K562 (cell line): ENCODE results near the gene EFCAB9. TPM values are rescaled to one million over a fixed set of nuclear protein-coding genes. Genes with fewer than 3 reads are reported as not detected.
A peak's percentile ranks its signal among the peaks of the same experiment; 100 is the strongest.

Experiments used
- COPS2 ChIP-seq: fragments of 450-650 bp; conservative IDR thresholded peaks from 2 replicates; pipeline ENCODE4 v1.6.1; 2016; ENCODE audit warnings: mild to moderate bottlenecking, moderate library complexity
- GATAD2B ChIP-seq: fragments of 450-650 bp; IDR thresholded peaks from 2 replicates; pipeline ENCODE4 v1.6.1; 2017; ENCODE audit warnings: mild to moderate bottlenecking, borderline replicate concordance
- HDAC1 ChIP-seq, 2 experiments: fragments of 450-650 bp; IDR thresholded peaks; 2 replicates each; pipeline ENCODE4 v1.6.1; 2016 to 2017; ENCODE audit warnings: inconsistent platforms in 1 of 2, mild to moderate bottlenecking in 1 of 2, moderate library complexity in 1 of 2
- MTA1 ChIP-seq: fragments of 450-650 bp; IDR thresholded peaks from 2 replicates; pipeline ENCODE4 v1.6.1; 2017; ENCODE audit warnings: borderline replicate concordance
- MTA3 ChIP-seq: fragments of 450-650 bp; formaldehyde crosslinking; IDR thresholded peaks from 2 replicates; pipeline ENCODE4 v1.6.1; 2017; ENCODE audit warnings: mild to moderate bottlenecking, borderline replicate concordance
- NFE2L1 ChIP-seq: fragments of 450-650 bp; IDR thresholded peaks from 2 replicates; pipeline ENCODE4 v1.6.1; 2016; ENCODE audit warnings: missing genetic modification characterization, low read depth, mild to moderate bottlenecking, missing compliant biosample characterization, moderate library complexity, borderline replicate concordance
- SMAD4 ChIP-seq: fragments of 250-450 bp; sonication (Bioruptor Pico); conservative IDR thresholded peaks from 2 replicates; pipeline ENCODE4 v1.8.0; 2021; ENCODE audit warnings: inconsistent platforms, mild to moderate bottlenecking, moderate library complexity
- SP1 ChIP-seq: sonication (generic); formaldehyde crosslinking; IDR thresholded peaks from 2 replicates; pipeline ENCODE4 v1.8.1; 2022; ENCODE audit warnings: mild to moderate bottlenecking, missing genetic modification reagents
- TCF3 ChIP-seq: sonication (generic); formaldehyde crosslinking; IDR thresholded peaks from 2 replicates; pipeline ENCODE4 v1.4.0; 2020; ENCODE audit warnings: mild to moderate bottlenecking, missing genetic modification reagents
- TEAD1 ChIP-seq, 2 experiments: fragments of 450-650 bp in 1 of 2; sonication (generic) in 1 of 2; formaldehyde crosslinking; IDR thresholded peaks; 2 replicates each; pipeline versions ENCODE4 v1.4.0 to v1.8.0; 2020 to 2022; ENCODE audit warnings: mild to moderate bottlenecking in 2 of 2, missing genetic modification reagents in 1 of 2
- ZNF436 ChIP-seq: fragments of 250-450, 450-650 bp; sonication (Bioruptor Pico); formaldehyde crosslinking; IDR thresholded peaks from 2 replicates; pipeline ENCODE4 v1.7.0; 2020; ENCODE audit warnings: mild to moderate bottlenecking
- ZNF507 ChIP-seq: conservative IDR thresholded peaks from 2 replicates; pipeline ENCODE4 v1.6.1; 2017; ENCODE audit warnings: missing genetic modification characterization, missing compliant biosample characterization
- ZNF644 ChIP-seq: fragments of 200-800 bp; sonication (Bioruptor generic); IDR thresholded peaks from 2 replicates; pipeline ENCODE4 v1.6.1; 2016; ENCODE audit warnings: low read depth, missing genetic modification characterization, missing compliant biosample characterization
- polyA plus RNA-seq, 8 experiments: library from polyadenylated mRNA; depleted of rRNA in 4 of 8; stranded (reverse) in 5 of 8; unstranded in 3 of 8; fragments of >200 nt; fragmentation: Nextera tagmentation in 2 of 8; fragmentation: Illumina TruSeq in 1 of 8; extraction: Ambion mirVana in 2 of 8; extraction: Trizol in 1 of 8; gene quantifications; 2 replicates each; pipeline versions ENCODE4 v1.2.1 to v1.2.3, GENCODE V29; 2011 to 2014; ENCODE audit warnings: inconsistent platforms in 1 of 8, missing spikeins in 1 of 8
- total RNA-seq, 7 experiments: library from RNA; depleted of rRNA in 6 of 7; stranded (reverse); fragments of >200 nt in 6 of 7; fragmentation: Illumina TruSeq in 2 of 7; extraction: Trizol in 2 of 7; gene quantifications; 2 replicates each; pipeline versions ENCODE4 v1.2.1 to v1.2.3, GENCODE V29; 2011 to 2021; ENCODE audit warnings: low replicate concordance in 1 of 7
- TF ChIP-seq, protein P1 (sequence below), 2 experiments: fragments of 250-450 bp in 1 of 2; fragments of 450-650 bp in 1 of 2; sonication (Bioruptor Pico) in 1 of 2; IDR thresholded peaks; 2 replicates each; pipeline versions ENCODE4 v1.6.1 to v1.8.0; 2016 to 2021; ENCODE audit warnings: mild to moderate bottlenecking in 2 of 2, moderate library complexity in 2 of 2, missing compliant biosample characterization in 1 of 2, missing genetic modification characterization in 1 of 2
- TF ChIP-seq, protein P2 (sequence below): sonication (generic); formaldehyde crosslinking; IDR thresholded peaks from 2 replicates; pipeline ENCODE4 v1.8.0; 2023; ENCODE audit warnings: missing genetic modification reagents, mild to moderate bottlenecking, borderline replicate concordance
- TF ChIP-seq, protein P3 (sequence below), 2 experiments: fragments of 450-650 bp; conservative IDR thresholded peaks; 2 replicates each; pipeline ENCODE4 v1.6.1; 2017; ENCODE audit warnings: mild to moderate bottlenecking in 2 of 2, moderate library complexity in 2 of 2
- TF ChIP-seq, protein P4 (sequence below): IDR thresholded peaks from 2 replicates; pipeline ENCODE4 v1.6.1; 2011; ENCODE audit not compliant: insufficient read length; ENCODE audit errors: extremely low read depth

EFCAB9 gene
- total and polyA plus RNA-seq, 9 of the 15 experiments (the other 6 are each of a cell fraction or from before 2014, with no cell fraction given), result not detected

DNA sequence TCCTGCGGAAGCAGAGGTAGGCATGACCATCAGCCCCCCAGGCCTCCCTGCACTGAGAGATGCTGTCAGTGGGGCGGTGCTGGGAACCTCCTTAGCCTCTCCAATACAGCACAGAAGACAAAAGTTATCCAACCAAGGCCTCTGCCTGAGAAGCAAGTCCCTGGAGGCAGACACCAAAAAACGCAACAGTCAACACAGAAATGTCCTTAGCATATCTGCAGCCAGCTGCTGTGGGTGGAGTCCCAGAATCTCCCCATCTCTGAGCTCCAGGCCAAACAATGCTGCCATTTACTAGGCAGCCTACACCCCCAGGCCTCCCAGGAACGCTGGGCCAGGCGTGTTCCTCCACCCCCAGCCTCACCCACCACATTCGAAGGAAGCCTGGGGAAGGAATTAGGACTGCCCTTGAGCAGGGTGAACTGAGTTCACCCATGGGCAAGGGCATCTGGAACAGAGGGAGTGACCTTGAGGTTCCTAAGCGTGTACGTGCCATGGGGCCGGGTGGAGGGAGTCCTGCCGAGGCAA is 49.6 kb upstream of the EFCAB9 start (continued):
- TF ChIP-seq, protein P1, sequence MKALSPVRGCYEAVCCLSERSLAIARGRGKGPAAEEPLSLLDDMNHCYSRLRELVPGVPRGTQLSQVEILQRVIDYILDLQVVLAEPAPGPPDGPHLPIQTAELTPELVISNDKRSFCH (CRISPR knock-in tag; IDR thresholded peaks at IDR 0.05), result no peak
- TF ChIP-seq, protein P1 (tag; IDR thresholded peaks at IDR 0.05), result 0 out of 2 replicates have a peak, but pooled peaks have one; percentile 20
- TF ChIP-seq ZNF436 (no peak), TCF3 (CRISPR knock-in tag) (peak; percentile 78), ZNF507 (tag) (no peak), NFE2L1 (tag) (no peak), MTA1 (no peak), MTA3 (peak; percentile 29; the same call in 1 of the 2 replicates), COPS2 (no peak), ZNF644 (tag) (no peak), SP1 (no peak), GATAD2B (0 out of 2 replicates have a peak, but pooled peaks have one; percentile 13), HDAC1 (IDR thresholded peaks at IDR 0.05) (peak in 1 of 2 experiments; percentile 29; a peak in 1 of 4 replicates), TEAD1 (CRISPR knock-in tag; IDR thresholded peaks at IDR 0.05) (no peak; a peak in 1 of 4 replicates), SMAD4 (CRISPR knock-in tag) (peak; percentile 74)
- TF ChIP-seq, protein P2, sequence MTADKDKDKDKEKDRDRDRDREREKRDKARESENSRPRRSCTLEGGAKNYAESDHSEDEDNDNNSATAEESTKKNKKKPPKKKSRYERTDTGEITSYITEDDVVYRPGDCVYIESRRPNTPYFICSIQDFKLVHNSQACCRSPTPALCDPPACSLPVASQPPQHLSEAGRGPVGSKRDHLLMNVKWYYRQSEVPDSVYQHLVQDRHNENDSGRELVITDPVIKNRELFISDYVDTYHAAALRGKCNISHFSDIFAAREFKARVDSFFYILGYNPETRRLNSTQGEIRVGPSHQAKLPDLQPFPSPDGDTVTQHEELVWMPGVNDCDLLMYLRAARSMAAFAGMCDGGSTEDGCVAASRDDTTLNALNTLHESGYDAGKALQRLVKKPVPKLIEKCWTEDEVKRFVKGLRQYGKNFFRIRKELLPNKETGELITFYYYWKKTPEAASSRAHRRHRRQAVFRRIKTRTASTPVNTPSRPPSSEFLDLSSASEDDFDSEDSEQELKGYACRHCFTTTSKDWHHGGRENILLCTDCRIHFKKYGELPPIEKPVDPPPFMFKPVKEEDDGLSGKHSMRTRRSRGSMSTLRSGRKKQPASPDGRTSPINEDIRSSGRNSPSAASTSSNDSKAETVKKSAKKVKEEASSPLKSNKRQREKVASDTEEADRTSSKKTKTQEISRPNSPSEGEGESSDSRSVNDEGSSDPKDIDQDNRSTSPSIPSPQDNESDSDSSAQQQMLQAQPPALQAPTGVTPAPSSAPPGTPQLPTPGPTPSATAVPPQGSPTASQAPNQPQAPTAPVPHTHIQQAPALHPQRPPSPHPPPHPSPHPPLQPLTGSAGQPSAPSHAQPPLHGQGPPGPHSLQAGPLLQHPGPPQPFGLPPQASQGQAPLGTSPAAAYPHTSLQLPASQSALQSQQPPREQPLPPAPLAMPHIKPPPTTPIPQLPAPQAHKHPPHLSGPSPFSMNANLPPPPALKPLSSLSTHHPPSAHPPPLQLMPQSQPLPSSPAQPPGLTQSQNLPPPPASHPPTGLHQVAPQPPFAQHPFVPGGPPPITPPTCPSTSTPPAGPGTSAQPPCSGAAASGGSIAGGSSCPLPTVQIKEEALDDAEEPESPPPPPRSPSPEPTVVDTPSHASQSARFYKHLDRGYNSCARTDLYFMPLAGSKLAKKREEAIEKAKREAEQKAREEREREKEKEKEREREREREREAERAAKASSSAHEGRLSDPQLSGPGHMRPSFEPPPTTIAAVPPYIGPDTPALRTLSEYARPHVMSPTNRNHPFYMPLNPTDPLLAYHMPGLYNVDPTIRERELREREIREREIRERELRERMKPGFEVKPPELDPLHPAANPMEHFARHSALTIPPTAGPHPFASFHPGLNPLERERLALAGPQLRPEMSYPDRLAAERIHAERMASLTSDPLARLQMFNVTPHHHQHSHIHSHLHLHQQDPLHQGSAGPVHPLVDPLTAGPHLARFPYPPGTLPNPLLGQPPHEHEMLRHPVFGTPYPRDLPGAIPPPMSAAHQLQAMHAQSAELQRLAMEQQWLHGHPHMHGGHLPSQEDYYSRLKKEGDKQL (CRISPR knock-in tag), result no peak
- TF ChIP-seq, protein P3, sequence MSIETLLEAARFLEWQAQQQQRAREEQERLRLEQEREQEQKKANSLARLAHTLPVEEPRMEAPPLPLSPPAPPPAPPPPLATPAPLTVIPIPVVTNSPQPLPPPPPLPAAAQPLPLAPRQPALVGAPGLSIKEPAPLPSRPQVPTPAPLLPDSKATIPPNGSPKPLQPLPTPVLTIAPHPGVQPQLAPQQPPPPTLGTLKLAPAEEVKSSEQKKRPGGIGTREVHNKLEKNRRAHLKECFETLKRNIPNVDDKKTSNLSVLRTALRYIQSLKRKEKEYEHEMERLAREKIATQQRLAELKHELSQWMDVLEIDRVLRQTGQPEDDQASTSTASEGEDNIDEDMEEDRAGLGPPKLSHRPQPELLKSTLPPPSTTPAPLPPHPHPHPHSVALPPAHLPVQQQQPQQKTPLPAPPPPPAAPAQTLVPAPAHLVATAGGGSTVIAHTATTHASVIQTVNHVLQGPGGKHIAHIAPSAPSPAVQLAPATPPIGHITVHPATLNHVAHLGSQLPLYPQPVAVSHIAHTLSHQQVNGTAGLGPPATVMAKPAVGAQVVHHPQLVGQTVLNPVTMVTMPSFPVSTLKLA (conservative IDR thresholded peaks at IDR 0.05), result peak in 1 of 2 experiments; percentile 33; a peak in 1 of 4 replicates
- TF ChIP-seq, protein P4, sequence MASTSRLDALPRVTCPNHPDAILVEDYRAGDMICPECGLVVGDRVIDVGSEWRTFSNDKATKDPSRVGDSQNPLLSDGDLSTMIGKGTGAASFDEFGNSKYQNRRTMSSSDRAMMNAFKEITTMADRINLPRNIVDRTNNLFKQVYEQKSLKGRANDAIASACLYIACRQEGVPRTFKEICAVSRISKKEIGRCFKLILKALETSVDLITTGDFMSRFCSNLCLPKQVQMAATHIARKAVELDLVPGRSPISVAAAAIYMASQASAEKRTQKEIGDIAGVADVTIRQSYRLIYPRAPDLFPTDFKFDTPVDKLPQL, result no peak
